C1 segment of cervical spinal cord (tissue), 14 donors: ENCODE data around the gene PLXNA4.
A peak's percentile ranks its signal among the peaks of the same experiment; 100 is the strongest.

Source experiments
- DNase-seq, 14 donors: peaks; one replicate each; lab custom pipeline; 2025; lab: John Stamatoyannopoulos, UW

Gene PLXNA4

DNA sequence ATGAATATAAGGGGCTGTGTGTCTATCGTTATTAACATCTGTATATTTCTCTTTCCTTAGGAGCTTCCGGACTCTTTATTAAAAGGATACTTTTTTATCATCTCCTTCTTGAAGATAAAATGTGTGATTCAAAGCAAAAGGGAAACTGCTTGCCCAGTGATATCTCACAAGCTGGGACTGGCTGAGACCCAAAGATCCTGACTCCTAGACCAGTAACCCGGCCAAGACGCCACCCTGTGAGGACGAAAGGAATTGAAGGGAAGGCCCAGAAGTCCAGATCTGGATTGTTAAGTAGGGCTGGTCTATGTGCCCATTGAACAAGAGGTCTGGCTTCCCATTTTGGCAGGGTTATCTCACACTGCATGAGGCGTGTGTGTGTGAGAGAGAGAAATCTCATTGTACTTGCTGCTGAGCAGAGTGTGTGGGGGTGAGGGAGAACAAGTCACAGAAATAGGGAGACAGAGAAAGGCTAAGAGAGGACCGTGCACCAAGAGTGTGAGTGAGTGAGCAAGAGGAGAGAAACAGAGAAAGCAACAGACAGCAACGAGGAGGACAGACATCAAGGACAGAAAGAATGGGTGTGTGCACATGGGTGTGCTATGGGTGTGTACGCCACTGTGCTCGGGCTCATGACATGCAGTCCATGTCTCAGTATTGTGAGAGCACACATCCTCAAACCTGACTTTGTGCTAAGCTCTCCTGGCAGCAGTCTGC is 75.4 kb downstream of the PLXNA4 start:
- DNase-seq: peak in 1 of 14 donors; percentile 21

DNA sequence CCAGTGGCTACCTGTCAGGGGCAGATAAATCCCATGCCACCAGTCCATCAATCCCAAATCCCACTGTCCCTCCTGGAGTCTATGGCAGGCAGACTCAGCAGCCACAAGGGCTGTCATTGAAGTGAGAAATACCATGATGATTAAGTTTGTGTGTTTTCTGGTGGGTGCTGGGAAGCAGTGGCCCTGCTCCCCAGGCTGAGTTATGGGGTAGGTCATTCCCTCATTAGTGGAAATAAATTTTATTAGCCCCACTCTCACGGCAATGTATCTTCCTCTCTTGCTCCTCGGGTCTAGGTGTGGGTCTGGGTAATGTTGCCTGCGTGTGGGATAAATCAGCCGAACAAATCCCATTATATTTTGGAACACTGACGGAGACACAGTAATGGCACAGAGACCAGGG is 76.8 kb downstream of the PLXNA4 start:
- DNase-seq: no peak

DNA sequence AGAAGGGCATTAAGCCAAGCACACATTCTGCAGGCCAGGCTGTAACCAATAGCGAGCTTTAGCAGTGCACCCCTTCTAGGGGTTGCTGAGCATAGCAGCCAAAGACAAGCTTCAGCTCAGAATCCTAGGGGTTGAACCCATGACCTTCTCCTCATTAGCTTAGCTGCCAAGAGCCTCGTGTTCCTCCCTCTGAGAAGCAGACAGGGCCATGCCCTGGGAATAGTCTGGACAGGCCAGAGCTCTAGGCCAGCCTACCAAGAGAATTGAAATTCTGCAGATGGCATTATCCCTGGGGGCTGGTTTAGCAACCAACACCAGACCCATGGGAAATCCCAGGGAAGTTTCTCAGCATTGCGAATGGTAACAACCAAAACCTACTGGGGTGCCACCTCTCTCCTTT is 77.2 kb downstream of the PLXNA4 start:
- DNase-seq: peak in 2 of 14 donors; percentile 4 to 10

DNA sequence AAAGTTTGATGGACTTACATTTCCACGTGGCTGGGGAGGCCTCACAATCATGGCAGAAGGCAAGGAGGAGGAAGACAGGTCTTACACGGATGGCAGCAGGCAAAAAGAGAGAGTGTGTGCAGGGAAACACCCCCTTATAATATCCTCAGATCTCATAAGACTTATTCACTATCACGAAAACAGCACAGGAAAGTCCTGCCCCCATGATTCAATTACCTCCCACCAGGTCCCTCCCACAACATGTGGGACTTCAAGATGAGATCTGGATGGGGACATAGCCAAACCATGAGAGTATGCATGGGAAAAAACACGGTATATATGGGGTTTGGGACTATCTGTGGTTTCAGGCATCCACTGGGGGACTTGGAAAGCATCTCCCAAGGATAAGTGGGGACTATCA is 78.0 kb downstream of the PLXNA4 start:
- DNase-seq: no peak

DNA sequence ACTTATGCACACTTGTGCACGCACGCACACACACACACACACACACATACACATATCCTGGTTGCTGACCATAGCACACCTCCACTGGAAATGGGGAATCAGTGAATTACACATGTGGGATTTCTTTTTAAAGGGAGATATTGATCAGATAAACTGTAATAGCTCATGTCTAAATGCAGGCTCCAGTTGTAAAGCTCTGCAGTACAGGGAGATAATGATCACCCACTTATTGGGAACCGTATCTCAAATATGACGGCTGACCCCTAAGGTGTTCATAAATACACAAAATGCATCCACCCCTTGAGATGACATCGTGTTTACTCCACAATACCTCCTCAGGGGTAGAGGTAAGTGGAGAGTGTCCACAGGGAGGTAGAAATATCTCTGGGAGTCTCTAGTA is 79.2 kb downstream of the PLXNA4 start:
- no peak for DNase-seq

DNA sequence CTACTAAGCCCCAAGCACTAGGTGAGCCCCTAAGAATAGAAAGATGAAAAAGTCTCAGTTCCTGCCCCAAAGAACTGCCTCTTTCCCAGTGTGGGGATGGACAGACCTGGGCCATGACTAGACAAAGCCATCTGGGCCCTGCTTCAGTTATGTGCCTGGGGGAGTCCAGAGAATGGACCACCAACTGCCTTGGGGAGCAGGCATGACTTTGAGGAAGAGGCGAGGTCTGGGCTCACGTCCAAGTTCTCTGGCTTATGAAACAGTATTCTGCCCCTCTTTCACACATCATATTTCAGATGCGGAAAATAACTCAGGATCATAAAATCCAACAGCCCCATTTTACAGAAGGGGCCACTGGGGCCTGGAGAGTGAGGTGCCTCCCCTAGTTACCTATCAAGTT is 80.3 kb downstream of the PLXNA4 start:
- DNase-seq: no peak

DNA sequence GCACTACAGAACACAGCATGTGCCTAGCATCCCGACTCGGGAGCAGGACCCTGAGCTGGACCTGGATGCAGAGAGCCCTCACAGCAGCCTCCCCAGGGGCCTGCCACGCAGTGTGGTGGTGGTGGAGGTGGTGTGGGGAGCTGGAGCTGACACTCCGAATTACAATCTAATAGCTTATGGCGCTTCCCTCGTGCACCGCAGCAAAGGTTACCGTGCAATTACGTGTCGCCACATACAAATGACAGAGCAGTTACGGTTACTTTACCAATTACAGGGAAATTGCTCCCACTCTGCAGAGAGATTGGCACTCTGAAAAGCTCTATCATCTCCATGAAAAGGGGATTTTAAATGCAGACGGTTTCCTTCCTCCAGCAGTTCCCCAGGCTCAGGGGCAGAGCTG is 81.8 kb downstream of the PLXNA4 start:
- no peak for DNase-seq

DNA sequence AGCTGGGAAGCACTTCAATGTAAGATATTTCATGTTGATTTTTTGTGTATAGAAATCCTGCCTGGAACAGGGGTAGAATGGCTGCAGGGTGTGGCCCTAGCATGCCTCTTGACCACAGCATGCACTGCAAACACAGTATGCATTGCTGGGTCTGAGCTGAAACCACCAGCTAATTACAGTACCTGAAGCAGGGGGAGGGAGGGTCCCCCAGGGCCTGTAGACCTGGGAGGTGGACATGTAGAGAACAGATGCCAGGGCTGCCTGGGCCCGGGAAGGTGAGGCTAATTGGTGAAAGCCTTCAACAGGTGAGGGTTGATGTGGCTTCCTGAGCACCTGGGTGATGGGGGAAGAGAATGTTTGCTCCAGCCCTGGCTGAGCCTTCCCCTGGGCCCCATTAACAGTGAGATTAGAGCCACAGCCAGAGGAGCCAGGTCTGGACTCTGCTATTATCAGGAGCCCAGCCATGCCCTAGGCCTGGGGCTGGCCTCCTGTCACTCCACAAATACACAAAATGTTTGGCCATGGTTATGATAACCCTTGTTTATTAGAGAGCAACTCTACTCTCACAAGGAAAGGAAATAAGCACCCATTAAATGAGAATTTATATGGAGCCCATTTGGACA is 83.3 kb downstream of the PLXNA4 start:
- DNase-seq: no peak

DNA sequence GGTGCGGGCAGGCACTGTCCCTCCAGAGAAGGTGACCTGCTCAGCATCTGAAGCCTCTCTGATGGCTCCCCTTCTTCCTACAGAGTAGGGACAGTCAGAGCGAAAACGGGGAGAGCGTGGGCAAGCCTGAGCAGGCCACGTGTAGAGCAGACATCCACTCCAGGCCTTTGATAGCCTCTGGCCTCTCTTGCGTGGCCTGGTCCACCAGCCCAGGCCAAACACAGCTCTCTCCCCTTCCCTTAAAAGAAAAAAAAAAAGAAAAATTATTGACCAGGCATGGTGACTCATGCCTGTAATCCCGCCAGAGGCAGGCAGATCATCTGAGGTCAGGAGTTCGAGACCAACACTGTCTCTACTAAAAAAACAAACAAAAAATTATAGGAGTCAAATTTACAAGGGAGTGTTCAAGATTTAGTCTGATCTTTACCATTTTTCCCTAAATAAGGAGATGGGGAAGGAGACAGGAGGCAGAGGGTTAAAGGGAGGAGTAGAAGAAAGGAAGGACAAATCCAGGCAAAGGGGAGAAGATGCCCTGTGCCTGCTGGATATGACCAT is 84.8 kb downstream of the PLXNA4 start:
- no peak for DNase-seq

DNA sequence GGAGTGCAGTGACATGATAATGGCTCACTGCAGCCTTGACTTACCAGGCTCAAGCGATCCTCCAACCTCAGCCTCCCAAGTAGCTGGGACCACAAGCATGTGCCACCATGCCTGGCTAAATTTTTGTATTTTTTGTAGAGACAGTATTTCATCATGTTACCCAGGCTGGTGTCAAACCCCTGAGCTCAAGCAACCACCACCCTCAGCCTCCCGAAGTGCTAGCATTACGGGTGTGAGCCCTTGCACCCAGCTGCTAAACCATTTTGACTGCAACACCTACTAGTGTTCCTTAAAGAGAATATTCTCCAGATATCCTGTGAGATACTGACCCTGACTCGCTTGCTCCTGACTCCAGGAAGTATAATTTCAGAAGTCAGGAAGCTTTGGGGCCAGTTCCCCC is 85.8 kb downstream of the PLXNA4 start:
- no peak for DNase-seq

DNA sequence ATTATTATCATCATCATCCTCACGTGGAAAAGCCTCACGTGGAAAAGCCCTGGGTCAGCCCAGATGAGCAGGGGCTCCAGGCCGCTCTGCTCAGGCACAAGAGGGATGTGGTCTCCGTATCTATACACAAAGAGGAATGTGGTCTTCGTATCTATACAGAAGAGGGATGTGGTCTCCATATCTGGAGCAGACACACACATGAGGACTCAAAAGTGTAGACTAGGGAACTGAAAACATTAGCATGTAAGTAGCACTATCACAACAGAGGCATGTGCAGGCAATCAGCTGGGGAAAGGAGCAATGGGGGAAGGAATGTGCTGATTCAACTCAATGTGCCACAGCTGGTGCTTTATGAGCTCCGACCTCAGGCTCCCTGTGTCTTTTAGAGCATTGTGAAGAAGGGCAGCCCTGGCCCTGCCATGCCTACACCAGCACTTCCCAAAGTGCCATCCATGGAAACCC is 86.5 kb downstream of the PLXNA4 start:
- no peak for DNase-seq

DNA sequence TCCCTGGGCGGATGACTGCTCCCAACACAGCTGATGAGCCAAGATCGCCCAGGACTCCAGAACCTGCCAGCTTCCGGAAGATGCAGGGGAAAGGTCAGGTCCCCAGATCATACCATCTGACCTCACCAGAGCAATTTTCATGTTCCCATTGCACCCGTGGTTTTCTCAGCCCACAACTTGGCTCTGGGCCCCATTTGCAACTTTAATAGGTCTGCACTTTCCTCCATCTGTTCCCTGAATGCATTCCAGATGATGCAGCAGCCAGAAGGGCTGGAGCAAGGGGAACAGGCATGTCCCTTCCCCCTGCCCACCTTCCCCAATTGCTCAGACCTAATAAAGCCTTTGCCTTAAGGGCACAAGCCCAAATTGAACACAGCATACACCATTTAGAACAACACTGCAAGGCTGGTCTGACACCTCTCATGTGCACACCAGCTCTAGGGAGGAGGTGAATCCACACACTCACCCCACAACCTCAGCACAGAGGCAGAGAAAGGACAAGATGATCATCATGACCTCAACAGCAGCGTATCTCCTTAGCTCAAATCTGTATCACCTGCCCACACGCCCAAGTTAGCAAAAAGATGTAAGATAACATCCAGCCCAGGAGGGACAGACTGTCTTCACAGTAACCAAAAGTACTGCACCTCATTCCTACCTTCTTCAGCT is 87.5 kb downstream of the PLXNA4 start:
- peak in 1 of 14 donors; percentile 2 for DNase-seq

DNA sequence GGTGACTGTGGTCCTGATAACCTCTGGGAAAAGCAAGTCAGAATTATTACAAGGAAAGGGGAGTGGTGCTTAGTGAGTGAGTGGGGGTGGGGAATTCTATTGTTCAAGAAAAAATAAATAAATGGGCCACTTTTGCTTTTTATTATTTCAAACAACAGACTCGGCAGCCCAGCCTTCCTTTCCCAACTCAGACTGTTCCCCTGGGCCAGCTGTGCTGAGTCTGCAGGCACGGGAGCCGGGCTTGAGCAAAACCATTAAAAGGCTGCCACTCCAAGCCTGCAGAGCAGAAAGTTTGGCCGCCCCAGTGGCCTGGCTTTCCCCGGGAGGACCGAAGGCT is 90.0 kb downstream of the PLXNA4 start:
- no peak for DNase-seq

DNA sequence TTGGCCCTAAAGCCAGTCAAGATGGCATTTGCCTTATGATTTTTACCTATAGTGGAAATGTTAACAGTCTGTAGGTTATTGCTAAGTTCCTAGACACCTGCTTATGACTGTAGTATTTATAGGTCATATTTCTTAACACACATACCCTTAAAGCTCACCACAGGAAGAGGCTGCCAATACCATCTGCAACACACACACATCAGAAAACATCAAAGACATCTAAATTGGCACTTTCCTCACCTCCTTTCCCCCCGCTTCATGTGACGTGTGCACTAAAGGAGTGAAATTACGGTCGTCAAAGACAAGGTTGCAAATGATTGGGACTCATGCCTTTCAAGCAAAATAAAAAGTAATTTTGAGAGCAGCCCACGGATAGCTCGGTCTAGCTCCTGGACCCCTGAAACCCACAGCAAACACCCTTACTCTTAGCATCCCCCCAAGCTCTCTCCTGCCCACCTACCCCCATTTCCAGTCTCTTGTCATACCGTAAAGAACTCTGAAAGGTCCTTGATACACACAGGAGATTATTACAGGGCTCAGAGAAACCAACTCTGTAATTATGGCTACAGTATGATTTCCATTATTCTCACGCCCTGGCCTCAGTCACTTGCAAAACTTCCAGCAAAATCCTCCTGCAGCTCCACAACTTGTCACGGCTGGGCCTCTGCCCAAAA is 90.5 kb downstream of the PLXNA4 start:
- DNase-seq: no peak

DNA sequence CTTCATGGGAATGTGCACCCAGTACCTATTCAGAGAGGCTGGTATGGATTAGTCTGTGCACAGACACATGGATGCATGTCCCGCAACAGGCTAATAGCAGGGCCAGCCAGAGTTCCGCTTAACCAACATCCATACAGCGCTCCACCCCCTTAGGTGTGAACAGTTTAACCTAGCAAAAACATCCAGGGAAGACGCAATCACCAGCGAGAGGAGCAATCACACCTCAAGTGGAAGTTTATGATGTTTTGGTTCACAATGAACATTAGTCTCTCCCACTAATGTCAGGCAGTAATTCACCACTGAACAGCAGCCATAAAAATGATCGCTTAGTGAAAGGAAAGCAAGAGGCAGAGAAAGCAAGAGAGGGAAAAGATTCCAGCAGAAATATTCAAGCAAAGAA is 91.1 kb downstream of the PLXNA4 start:
- no peak for DNase-seq

DNA sequence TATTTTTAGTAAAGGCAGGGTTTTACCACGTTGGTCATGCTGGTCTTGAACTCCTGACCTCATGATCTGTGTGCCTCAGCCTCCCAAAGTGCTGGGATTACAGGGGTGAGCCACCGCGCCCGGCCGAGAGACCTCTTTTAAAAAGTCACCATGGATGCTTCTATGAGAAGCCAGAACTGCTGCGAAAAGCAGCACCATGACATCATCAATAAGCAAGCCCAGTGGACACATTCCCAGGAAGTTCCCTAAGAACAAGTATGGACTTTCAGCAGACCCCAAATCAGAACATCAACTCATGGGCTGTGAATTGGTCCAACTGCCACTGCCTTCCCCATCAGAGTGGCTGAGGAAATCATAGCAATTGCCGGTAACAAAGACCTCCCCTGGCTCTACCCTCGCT is 93.4 kb downstream of the PLXNA4 start:
- no peak for DNase-seq

DNA sequence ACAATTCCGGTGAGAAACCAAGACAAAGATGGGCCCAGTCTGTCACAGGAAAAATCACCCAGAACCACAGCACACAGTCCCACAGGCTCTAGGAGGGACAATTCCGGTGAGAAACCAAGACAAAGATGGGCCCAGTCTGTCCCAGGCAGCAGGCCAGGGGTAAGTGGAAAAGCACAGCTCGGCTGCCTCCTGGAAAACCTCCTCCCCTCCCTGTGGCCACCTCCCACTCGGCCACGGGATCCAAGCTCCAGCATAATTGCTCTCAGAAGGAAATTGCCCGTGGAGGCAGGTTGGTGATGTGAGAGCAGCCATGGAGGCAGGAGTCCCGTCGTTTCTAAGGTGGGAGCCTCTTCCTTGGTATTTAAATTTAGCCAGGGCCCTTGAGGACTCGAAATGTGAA is 95.7 kb downstream of the PLXNA4 start:
- DNase-seq: peak in 7 of 14 donors; percentile 7 to 53 (median 28)

DNA sequence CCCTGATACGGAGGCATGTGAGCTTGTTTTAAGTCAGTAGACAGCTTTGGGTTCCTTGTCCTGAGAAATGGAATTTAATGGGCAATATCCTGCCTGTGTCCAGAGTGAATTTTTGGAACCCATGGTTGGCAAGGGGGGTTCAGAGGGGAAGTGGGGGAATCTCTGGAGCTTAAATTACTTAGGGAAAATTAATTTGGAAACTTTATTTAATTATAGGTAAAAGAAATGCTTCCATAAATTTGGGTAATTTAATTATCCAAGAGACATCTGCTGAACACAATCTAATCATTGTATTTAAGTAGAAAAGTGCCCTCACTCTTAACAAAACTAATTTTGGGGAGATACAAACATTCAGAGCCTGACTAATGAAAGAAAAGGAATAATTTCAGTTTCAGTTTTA is 99.7 kb downstream of the PLXNA4 start:
- DNase-seq: no peak

DNA sequence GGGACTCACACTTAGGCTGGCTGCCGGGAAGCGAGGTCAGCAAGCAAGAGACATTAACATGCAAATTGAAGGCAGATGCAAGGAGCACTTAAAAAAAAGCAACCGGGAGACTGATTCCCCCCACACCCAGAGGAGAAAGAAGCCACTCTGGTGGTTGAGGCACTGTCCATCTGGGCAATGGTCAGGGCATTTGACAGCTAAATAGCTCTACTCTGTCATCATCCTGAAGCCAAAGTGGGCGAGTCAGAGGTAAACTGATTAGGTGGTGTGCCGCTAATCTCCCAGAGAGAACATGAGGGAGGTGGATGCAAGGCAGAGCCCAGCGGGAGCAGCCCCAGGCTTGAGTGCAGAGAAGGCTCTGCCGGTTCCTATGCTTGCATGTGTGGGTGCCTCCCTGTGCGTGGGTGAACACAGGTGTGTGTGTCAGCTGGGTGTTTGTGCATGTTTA is 100.6 kb downstream of the PLXNA4 start:
- no peak for DNase-seq

DNA sequence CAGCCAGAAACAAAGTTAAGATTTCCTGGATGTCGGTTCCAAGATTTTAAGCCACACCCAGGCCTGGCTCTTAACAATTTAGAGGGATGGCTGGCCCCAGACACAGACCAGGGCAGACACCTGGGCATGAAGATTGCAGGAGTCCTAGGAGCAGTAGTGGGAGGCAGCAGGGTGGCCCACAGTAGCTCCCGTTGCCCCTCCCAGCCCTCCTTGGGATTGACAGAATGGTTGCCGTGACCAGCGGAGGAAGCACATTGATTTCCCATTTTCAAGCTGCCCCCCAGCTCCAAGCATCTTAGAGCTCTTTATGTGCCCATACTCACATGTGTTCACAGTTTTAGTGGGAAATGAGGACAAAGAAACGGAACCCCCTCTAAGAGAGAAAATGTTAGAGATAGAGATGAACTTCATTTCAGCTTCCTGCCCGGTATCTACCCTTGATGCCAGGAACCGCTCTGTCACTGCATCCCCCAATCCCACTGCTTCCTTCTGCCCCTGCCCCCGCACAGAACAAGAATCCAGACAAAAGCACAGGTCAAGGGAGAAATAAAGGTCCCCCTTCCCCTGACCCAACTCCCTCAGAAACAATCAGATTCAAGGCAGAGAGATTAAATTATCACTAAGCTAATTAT is 101.1 kb downstream of the PLXNA4 start:
- DNase-seq: no peak

DNA sequence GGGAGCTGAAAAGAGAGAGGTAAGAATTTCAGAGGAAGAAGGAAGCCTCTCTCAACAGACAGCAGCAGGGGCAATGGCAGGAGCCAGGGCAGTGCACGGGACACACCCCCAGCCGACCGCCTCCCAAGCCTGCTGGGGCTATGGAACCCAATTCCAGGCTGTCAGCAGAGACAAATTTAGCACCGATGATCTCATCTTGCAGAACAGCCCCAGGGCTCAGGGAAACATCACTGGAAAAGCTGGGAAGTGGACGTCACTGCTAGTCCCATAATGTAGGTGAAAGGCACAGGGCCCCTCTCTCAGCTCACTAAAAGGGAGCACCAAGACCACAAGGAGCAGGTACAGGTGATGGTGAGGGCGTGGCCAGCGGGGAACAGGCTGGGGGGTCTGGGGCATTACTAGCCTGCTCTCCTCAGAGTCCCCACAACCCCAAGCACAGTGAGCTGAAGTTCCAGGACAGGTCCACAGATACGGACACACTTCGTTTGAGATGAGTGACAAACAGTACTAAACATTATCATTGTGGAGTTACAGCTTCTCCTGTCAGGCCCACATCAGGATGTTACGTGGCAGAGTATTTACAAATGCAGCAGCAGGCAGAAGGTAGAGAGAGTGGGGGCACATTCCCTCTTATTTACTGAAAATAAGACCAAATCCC is 103.7 kb downstream of the PLXNA4 start:
- peak in 2 of 14 donors; percentile 3 to 20 for DNase-seq
